Vagina (tissue), 2 donors: ENCODE measurements around the gene WDR75. TPM values are rescaled to one million over a fixed set of nuclear protein-coding genes. Genes with fewer than 3 reads are reported as not detected.

Source experiments
- DNase-seq, 2 donors: peaks; one replicate each; pipeline ENCODE4 v3.0.0-alpha.2; 2017; ENCODE audit errors: extremely low spot score in 2 of 2
- H3K27ac ChIP-seq: fragments of 200-600 bp; sonication (generic); one replicate; pipeline ENCODE4 v1.5.1; 2019
- H3K27me3 ChIP-seq: fragments of 200-600 bp; sonication (generic); one replicate; pipeline ENCODE4 v1.5.1; 2019
- H3K36me3 ChIP-seq, 2 donors: fragments of 200-600 bp; sonication (generic); one replicate each; pipeline ENCODE4 v1.5.1; 2017 to 2019
- H3K4me1 ChIP-seq: fragments of 200-600 bp; sonication (generic); one replicate; pipeline ENCODE4 v1.5.1; 2019
- H3K4me3 ChIP-seq, 2 donors: fragments of 200-600 bp; sonication (generic); 1 replicate in 1 of 2; 2 replicates in 1 of 2; pipeline ENCODE4 v1.5.1; 2016 to 2019
- H3K9me3 ChIP-seq: fragments of 200-600 bp; sonication (generic); one replicate; pipeline ENCODE4 v1.5.1; 2019
- POLR2A ChIP-seq, 2 donors: fragments of 450-650 bp; IDR thresholded peaks; one replicate each; pipeline ENCODE4 v1.6.1; 2017; ENCODE audit warnings: antibody characterized with exemption in 2 of 2, mild to moderate bottlenecking in 2 of 2, moderate library complexity in 2 of 2
- POLR2AphosphoS5 ChIP-seq, 2 donors: sonication (generic); formaldehyde crosslinking; IDR thresholded peaks; one replicate each; pipeline ENCODE4 v1.9.0; 2017; ENCODE audit warnings: antibody characterized with exemption in 2 of 2, mild to moderate bottlenecking in 2 of 2, low read depth in 1 of 2; ENCODE audit not compliant: insufficient read depth in 1 of 2
- intact Hi-C: fragments of 100-400 bp; cut with DNase I; formaldehyde crosslinking; loops from one replicate; pipeline ENCODE4 v1.15.1; 2023
- total RNA-seq: library from RNA; depleted of rRNA; stranded (reverse); fragments of >200 nt; gene quantifications from one replicate; pipeline ENCODE4 v1.2.3, GENCODE V29; 2016
- TF ChIP-seq, protein P1 (sequence below), 3 experiments: fragments of 450-650 bp in 2 of 3; fragments of 200-600 bp in 1 of 3; sonication (generic) in 1 of 3; IDR thresholded peaks; one replicate each; pipeline ENCODE4 v1.5.1; 2017 to 2019; ENCODE audit warnings: antibody characterized with exemption in 3 of 3, mild to moderate bottlenecking in 2 of 3, moderate library complexity in 2 of 3

The WDR75 gene
- total RNA-seq, 1 donor from 2014 or later, result 30.7 TPM

GRCh38 chr2:189504238-189504637 lies 63.0 kb downstream of the WDR75 start:
- intact Hi-C loops, result no loop called here
- no peak overlapping the region for H3K27ac ChIP-seq
- H3K4me3 ChIP-seq, result no peak overlapping the region
- no peaks in the 10 kb centered on the region for H3K4me1 ChIP-seq
- DNase-seq, result no peak
- no peaks in the 10 kb centered on the region for H3K27me3 ChIP-seq
- no peaks in the 10 kb centered on the region for H3K36me3 ChIP-seq
- no peaks in the 10 kb centered on the region for H3K9me3 ChIP-seq
- TF ChIP-seq POLR2AphosphoS5 (IDR thresholded peaks at IDR 0.05; ENCODE audit: insufficient read depth in 1 of 2, low read depth in 1 of 2) (no peak), POLR2A (IDR thresholded peaks at IDR 0.05) (no peak)
- TF ChIP-seq, protein P1, sequence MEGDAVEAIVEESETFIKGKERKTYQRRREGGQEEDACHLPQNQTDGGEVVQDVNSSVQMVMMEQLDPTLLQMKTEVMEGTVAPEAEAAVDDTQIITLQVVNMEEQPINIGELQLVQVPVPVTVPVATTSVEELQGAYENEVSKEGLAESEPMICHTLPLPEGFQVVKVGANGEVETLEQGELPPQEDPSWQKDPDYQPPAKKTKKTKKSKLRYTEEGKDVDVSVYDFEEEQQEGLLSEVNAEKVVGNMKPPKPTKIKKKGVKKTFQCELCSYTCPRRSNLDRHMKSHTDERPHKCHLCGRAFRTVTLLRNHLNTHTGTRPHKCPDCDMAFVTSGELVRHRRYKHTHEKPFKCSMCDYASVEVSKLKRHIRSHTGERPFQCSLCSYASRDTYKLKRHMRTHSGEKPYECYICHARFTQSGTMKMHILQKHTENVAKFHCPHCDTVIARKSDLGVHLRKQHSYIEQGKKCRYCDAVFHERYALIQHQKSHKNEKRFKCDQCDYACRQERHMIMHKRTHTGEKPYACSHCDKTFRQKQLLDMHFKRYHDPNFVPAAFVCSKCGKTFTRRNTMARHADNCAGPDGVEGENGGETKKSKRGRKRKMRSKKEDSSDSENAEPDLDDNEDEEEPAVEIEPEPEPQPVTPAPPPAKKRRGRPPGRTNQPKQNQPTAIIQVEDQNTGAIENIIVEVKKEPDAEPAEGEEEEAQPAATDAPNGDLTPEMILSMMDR (IDR thresholded peaks at IDR 0.05), result no peak

GRCh38 chr2:189505492-189505891 lies 64.2 kb downstream of the WDR75 start:
- intact Hi-C loops, result no loop called here
- no peaks in the 10 kb centered on the region for H3K27me3 ChIP-seq
- no peak overlapping the region for H3K27ac ChIP-seq
- H3K36me3 ChIP-seq, result no peaks in the 10 kb centered on the region
- DNase-seq, result no peak
- H3K9me3 ChIP-seq, result no peaks in the 10 kb centered on the region
- no peaks in the 10 kb centered on the region for H3K4me1 ChIP-seq
- TF ChIP-seq, protein P1 (IDR thresholded peaks at IDR 0.05), result no peak
- TF ChIP-seq POLR2A (IDR thresholded peaks at IDR 0.05) (no peak), POLR2AphosphoS5 (IDR thresholded peaks at IDR 0.05; ENCODE audit: insufficient read depth in 1 of 2, low read depth in 1 of 2) (no peak)
- H3K4me3 ChIP-seq, result no peak overlapping the region

DNA sequence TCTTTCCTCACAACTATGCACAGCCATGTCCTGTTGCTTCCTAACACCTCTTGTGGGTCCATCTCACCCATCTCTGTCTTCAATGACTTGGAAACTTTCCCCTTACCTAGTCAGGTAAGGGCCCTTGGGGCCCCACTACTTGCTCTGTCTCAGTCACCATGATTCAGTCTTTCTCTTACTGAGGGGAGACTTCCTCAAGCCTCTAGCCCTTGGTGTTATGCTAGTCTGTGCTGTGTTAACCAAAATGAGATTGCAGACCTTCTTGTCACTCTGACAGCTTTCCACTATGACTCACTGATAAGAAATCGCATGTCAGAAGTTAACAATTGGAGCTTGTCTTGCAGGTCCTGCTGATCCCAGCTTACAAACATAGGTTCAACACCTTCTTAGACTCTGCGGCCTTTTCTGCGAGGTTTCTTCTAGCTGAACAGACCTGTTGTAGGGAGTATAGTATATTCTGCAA lies 65.3 kb downstream of the WDR75 start:
- TF ChIP-seq, protein P1 (IDR thresholded peaks at IDR 0.05), result no peak
- TF ChIP-seq POLR2A (IDR thresholded peaks at IDR 0.05), result no peak
- no peaks in the 10 kb centered on the region for H3K4me1 ChIP-seq
- intact Hi-C loops, result no loop called here
- no peaks in the 10 kb centered on the region for H3K36me3 ChIP-seq
- no peak overlapping the region for H3K27ac ChIP-seq
- no peak overlapping the region for H3K4me3 ChIP-seq
- no peak for DNase-seq
- no peaks in the 10 kb centered on the region for H3K9me3 ChIP-seq
- H3K27me3 ChIP-seq, result no peaks in the 10 kb centered on the region

DNA sequence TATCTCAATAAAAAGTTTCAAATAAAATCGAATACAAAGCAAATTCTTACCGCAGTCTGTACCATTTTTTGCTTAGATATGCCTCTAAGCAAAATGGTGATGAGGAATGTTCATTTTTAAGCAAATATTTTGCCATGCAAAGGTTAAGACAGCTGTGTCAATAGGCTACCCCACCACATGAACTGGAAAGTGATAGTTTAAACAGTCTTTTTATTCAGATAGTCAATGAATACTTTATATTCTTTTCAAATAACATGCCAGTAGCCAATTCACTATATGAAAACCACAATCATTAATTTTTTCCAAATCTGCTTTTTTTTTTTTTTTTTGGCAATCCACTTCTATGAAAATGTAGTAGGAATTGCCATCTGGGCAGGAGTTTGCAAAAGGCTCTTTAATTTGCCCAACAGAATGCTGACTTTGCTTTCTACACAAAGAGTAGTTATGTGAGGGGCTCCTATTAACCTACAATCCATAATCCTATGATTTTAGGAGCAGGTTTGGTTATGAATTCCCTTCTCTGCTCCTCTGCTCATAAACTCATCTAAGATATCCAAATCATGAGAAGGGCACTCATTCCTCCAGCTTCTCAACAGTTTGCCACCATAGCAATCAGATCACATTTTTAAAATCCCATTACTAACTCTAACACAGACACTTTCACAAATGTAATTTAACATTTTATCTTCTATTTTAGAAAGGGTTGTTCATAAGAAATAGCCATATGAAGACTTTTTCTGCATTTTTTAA lies 70.1 kb downstream of the WDR75 start:
- DNase-seq, result no peak
- no peaks in the 10 kb centered on the region for H3K27me3 ChIP-seq

DNA sequence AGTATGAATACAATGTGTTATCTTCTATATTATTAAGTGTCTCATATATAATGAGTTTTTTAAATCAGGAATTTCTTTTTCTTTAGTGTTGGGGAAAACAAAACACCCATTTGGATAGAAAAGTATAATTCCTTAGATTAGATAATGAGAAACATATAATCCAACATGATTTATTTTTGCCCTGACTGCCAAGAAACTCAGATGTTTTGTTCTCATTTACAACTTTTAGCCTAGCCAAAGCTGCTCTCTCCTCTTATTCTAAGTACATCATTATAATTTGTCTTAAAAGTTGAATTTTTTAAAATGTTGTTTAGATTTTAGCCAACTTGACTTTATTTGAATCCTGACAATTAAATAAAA lies 70.7 kb downstream of the WDR75 start:
- Histone ChIP-seq H3K27ac (no peak overlapping the region), H3K4me1 (no peaks in the 10 kb centered on the region), H3K36me3 (no peaks in the 10 kb centered on the region), H3K4me3 (no peak overlapping the region), H3K27me3 (no peaks in the 10 kb centered on the region), H3K9me3 (no peaks in the 10 kb centered on the region)
- no peak for DNase-seq
- TF ChIP-seq POLR2AphosphoS5 (IDR thresholded peaks at IDR 0.05; ENCODE audit: insufficient read depth in 1 of 2, low read depth in 1 of 2), result no peak
- no peak for TF ChIP-seq POLR2A (IDR thresholded peaks at IDR 0.05)
- TF ChIP-seq, protein P1 (IDR thresholded peaks at IDR 0.05), result no peak
- intact Hi-C loops, result no loop called here

More for the DNA sequence above, 70.1 kb downstream of the WDR75 start:
- H3K9me3 ChIP-seq, result no peaks in the 10 kb centered on the region
- H3K36me3 ChIP-seq, result no peaks in the 10 kb centered on the region
- H3K4me1 ChIP-seq, result no peaks in the 10 kb centered on the region
- intact Hi-C loops, result no loop called here
- H3K4me3 ChIP-seq, result no peak overlapping the region
- TF ChIP-seq POLR2AphosphoS5 (IDR thresholded peaks at IDR 0.05; ENCODE audit: insufficient read depth in 1 of 2, low read depth in 1 of 2) (no peak), POLR2A (IDR thresholded peaks at IDR 0.05) (no peak)
- TF ChIP-seq, protein P1 (IDR thresholded peaks at IDR 0.05), result no peak
- no peak overlapping the region for H3K27ac ChIP-seq
